Calu3 (cell line): ENCODE measurements around the gene SCYL2. TPM values are rescaled to one million over a fixed set of nuclear protein-coding genes. Genes with fewer than 3 reads are reported as not detected.
"Not testable (repeated sequence)": the region's sequence is repeated elsewhere in the genome, so short reads cannot be mapped to it uniquely, and the experiment has no call there.

Source experiments
- BruUV-seq: library from RNA; stranded (reverse); fragments of 400-500 nt; replicated peaks from 2 replicates; lab custom pipeline; 2021; lab: Mats Ljungman, UMichigan
- CTCF ChIA-PET: fragments of 300-600 bp; sonication (Branson Sonifier 250); formaldehyde crosslinking; loops from one replicate; lab custom pipeline; 2022; ENCODE audit warnings: antibody characterized with exemption; lab: Charles Lee
- DNase-seq: peaks from one replicate; pipeline ENCODE4 v3.0.0; 2022
- H3K27ac Mint-ChIP-seq: one replicate; pipeline ENCODE4 v1.8.0; 2022; ENCODE audit warnings: mixed read lengths; ENCODE audit not compliant: unreplicated experiment
- H3K27me3 Mint-ChIP-seq: one replicate; pipeline ENCODE4 v1.8.0; 2022; ENCODE audit warnings: mixed read lengths; ENCODE audit not compliant: unreplicated experiment
- H3K36me3 Mint-ChIP-seq: one replicate; pipeline ENCODE4 v1.8.0; 2022; ENCODE audit warnings: mild to moderate bottlenecking, moderate library complexity, mixed read lengths; ENCODE audit not compliant: insufficient read depth, unreplicated experiment
- H3K4me1 Mint-ChIP-seq: one replicate; pipeline ENCODE4 v1.8.0; 2022; ENCODE audit warnings: mild to moderate bottlenecking, low read depth, mixed read lengths; ENCODE audit not compliant: unreplicated experiment
- H3K4me3 Mint-ChIP-seq: one replicate; pipeline ENCODE4 v1.8.0; 2022; ENCODE audit warnings: mild to moderate bottlenecking, low read depth, moderate library complexity, mixed read lengths; ENCODE audit not compliant: unreplicated experiment
- H3K9me3 Mint-ChIP-seq: one replicate; pipeline ENCODE4 v1.8.0; 2022; ENCODE audit warnings: low read depth, mixed read lengths; ENCODE audit not compliant: unreplicated experiment
- intact Hi-C: fragments of 100-400 bp; cut with micrococcal nuclease; formaldehyde crosslinking; loops from one replicate; pipeline ENCODE4 v1.10.0; 2022; ENCODE audit not compliant: unreplicated experiment
- total RNA-seq: library from RNA; stranded (reverse); gene quantifications from 2 replicates; pipeline ENCODE4 v1.2.3, GENCODE V29; 2022
- TF ChIP-seq, protein P1 (sequence below): fragments of 200-600 bp; IDR thresholded peaks from one replicate; pipeline ENCODE4 v1.8.0; 2022; ENCODE audit warnings: antibody characterized with exemption; ENCODE audit not compliant: unreplicated experiment

The SCYL2 gene
- total RNA-seq, 1 experiment from 2014 or later = 59.9 TPM

DNA sequence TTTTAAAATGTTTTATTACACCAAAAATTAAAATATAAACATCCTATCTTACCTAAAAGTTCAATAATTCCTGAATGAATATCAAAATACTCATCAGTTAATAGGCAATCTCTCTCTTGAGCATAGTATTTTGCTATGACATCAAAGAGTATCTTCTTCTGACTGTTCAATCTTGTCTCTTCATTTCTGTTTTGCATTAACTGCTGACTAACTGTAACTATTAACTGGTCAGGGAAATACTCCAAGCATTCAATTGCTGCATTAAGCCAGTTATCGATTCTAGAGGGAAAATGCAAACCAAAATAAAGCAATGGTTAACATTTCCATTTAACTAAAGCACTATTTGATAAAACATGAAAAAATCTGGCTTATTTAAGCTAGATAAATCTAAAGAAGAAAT lies 13.5 kb upstream of the SCYL2 start:
- no TSS peak for BruUV-seq
- no peak overlapping the region for H3K4me3 Mint-ChIP-seq
- CTCF ChIA-PET = no interaction called here

DNA sequence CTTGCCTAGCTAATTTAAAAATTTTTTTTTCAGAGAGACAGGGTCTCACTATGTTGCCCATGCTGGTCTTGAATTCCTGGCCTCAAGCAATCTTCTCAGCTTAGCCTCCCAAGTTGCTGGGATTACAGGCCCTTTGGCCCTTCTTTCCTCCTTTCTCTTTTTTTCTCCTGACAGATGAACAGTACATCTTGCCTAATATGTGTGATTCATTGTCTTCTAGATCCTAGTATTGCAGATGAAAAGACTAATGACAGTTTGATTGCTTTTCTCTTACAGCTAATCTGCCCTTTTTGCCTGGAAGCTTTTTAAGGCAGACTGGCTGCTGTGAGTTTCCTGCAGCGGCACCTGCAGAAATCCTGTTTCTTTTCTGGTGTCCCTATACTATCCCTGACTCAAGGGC lies 12.1 kb upstream of the SCYL2 start:
- intact Hi-C loops = no loop called here
- peaks cover 9% of the 10 kb centered on the region for H3K4me1 Mint-ChIP-seq
- no peaks in the 10 kb centered on the region for H3K27me3 Mint-ChIP-seq
- no TSS peak for BruUV-seq
- CTCF ChIA-PET = interaction anchor here (0.7 kb wide), 1 partner anchor 22 kb away, joined by 5 read pairs; no protein-coding TSS in a partner anchor
- H3K9me3 Mint-ChIP-seq = no peaks in the 10 kb centered on the region
- H3K36me3 Mint-ChIP-seq = no peaks in the 10 kb centered on the region
- H3K4me3 Mint-ChIP-seq = no peak overlapping the region
- H3K27ac Mint-ChIP-seq = no peak overlapping the region
- TF ChIP-seq, protein P1, sequence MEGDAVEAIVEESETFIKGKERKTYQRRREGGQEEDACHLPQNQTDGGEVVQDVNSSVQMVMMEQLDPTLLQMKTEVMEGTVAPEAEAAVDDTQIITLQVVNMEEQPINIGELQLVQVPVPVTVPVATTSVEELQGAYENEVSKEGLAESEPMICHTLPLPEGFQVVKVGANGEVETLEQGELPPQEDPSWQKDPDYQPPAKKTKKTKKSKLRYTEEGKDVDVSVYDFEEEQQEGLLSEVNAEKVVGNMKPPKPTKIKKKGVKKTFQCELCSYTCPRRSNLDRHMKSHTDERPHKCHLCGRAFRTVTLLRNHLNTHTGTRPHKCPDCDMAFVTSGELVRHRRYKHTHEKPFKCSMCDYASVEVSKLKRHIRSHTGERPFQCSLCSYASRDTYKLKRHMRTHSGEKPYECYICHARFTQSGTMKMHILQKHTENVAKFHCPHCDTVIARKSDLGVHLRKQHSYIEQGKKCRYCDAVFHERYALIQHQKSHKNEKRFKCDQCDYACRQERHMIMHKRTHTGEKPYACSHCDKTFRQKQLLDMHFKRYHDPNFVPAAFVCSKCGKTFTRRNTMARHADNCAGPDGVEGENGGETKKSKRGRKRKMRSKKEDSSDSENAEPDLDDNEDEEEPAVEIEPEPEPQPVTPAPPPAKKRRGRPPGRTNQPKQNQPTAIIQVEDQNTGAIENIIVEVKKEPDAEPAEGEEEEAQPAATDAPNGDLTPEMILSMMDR = no peak
- DNase-seq = no peak

More for the DNA sequence above, 13.5 kb upstream of the SCYL2 start:
- H3K27ac Mint-ChIP-seq = no peak overlapping the region
- H3K27me3 Mint-ChIP-seq = no peaks in the 10 kb centered on the region
- H3K9me3 Mint-ChIP-seq = no peaks in the 10 kb centered on the region
- peaks cover 9% of the 10 kb centered on the region for H3K4me1 Mint-ChIP-seq
- DNase-seq = no peak
- TF ChIP-seq, protein P1 = no peak
- intact Hi-C loops = no loop called here
- no peaks in the 10 kb centered on the region for H3K36me3 Mint-ChIP-seq

DNA sequence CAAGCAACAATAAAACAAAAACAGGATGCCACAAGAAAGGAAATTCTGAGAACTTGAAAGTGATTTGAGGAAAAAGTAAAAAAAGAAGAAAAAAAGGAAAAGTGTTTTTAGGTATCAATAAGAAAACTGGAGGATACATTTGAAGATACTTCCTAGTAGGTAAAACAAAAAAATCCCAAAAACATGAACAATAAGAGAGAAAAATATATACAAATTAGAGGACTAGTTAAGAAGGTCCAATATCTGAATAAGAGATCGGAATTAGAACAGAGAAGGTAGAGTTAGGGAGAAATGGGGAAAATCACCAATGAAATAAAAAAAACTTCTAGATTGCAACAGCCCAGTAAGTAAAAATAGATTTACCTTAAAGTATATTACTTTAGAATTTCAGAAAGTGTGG lies 8.8 kb upstream of the SCYL2 start:
- Mint-ChIP-seq H3K36me3 (no peaks in the 10 kb centered on the region), H3K27me3 (no peaks in the 10 kb centered on the region), H3K27ac (no peak overlapping the region), H3K4me3 (no peak overlapping the region), H3K4me1 (no peaks in the 10 kb centered on the region), H3K9me3 (no peaks in the 10 kb centered on the region)
- DNase-seq = no peak
- BruUV-seq = no TSS peak
- TF ChIP-seq, protein P1 = no peak
- intact Hi-C loops = no loop called here
- CTCF ChIA-PET = no interaction called here

DNA sequence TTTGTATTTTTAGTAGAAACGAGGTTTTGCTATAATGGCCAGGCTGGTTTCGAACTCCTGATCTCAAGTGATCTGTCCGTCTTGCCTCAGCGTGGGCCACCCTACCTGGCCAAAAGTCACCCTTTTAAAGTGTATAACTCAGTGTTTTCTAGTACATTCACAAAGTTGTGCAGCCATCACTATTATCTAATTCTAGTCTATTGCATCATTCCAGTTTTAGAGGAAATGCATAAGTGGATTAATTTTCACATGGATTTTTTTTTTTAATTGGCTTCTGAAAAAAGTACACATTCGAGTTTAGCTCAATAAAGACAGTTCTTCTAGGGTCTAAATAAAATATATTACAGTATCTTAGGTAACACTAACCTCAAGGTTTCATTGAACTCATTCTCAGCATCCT lies 3.8 kb upstream of the SCYL2 start:
- no TSS peak for BruUV-seq

DNA sequence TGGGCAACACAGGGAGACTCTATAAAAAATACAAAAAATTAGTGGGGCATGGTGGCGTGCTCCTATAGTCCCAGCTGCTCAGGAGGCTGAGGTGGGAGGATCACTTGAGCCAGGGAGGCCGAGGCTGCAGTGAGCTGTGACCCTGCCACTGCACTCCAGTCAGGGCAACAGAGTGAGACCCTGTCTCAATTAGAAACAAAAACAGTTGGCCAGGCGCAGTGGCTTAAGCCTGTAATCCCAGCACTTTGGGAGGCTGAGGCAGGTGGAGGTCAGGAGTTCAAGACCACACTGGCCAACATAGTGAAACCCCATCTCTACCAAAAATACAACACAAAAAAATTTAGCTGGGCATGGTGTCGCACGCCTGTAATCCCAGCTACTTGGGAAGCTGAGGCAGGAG lies 1.9 kb upstream of the SCYL2 start:
- BruUV-seq, H3K9me3 Mint-ChIP-seq, intact Hi-C loops, H3K27ac Mint-ChIP-seq, DNase-seq, H3K27me3 Mint-ChIP-seq, H3K4me3 Mint-ChIP-seq, CTCF ChIA-PET: not testable (repeated sequence)
- H3K4me1 Mint-ChIP-seq = peaks cover 12% of the 10 kb centered on the region
- peaks cover 30% of the 10 kb centered on the region for H3K36me3 Mint-ChIP-seq

More for the DNA sequence above, 3.8 kb upstream of the SCYL2 start:
- H3K9me3 Mint-ChIP-seq = no peaks in the 10 kb centered on the region
- H3K36me3 Mint-ChIP-seq = peaks cover 23% of the 10 kb centered on the region
- CTCF ChIA-PET = no interaction called here
- no peak overlapping the region for H3K4me3 Mint-ChIP-seq
- H3K27me3 Mint-ChIP-seq = no peaks in the 10 kb centered on the region
- intact Hi-C loops = no loop called here
- no peaks in the 10 kb centered on the region for H3K4me1 Mint-ChIP-seq
- no peak overlapping the region for H3K27ac Mint-ChIP-seq
- TF ChIP-seq, protein P1 = no peak
- DNase-seq = no peak
